GM23248 (cell line): ENCODE measurements around the gene WWOX. TPM values are rescaled to one million over a fixed set of nuclear protein-coding genes. Genes with fewer than 3 reads are reported as not detected.

ENCODE experiments used
- DNase-seq: peaks from one replicate; pipeline ENCODE4 v3.0.0-alpha.2; 2015
- H2AFZ ChIP-seq: fragments of 200-600 bp; sonication (generic); 2 replicates; pipeline ENCODE4 v1.6.1; 2016; ENCODE audit warnings: antibody characterized with exemption
- H3F3A ChIP-seq: fragments of 200-600 bp; sonication (generic); 2 replicates; pipeline ENCODE4 v1.6.1; 2016; ENCODE audit warnings: mild to moderate bottlenecking, antibody characterized with exemption, mixed run types; ENCODE audit not compliant: insufficient read depth
- H3K27ac ChIP-seq: fragments of 200-600 bp; sonication (generic); 2 replicates; pipeline ENCODE4 v1.5.1; 2016; ENCODE audit warnings: mild to moderate bottlenecking
- H3K27me3 ChIP-seq: fragments of 200-600 bp; sonication (generic); replicated peaks from 2 replicates; pipeline ENCODE4 v1.6.1; 2016; ENCODE audit warnings: mild to moderate bottlenecking; ENCODE audit not compliant: insufficient read depth
- H3K36me3 ChIP-seq: fragments of 200-600 bp; sonication (generic); 2 replicates; pipeline ENCODE4 v1.6.1; 2016; ENCODE audit warnings: low read depth, mild to moderate bottlenecking
- H3K4me1 ChIP-seq: fragments of 200-600 bp; sonication (generic); 2 replicates; pipeline ENCODE4 v1.6.1; 2016; ENCODE audit warnings: mild to moderate bottlenecking; ENCODE audit not compliant: insufficient read depth
- H3K4me2 ChIP-seq: fragments of 200-600 bp; sonication (generic); one replicate; pipeline ENCODE4 v1.6.1; 2016; ENCODE audit warnings: mild to moderate bottlenecking; ENCODE audit not compliant: unreplicated experiment
- H3K4me3 ChIP-seq: fragments of 200-600 bp; sonication (generic); 2 replicates; pipeline ENCODE4 v1.5.1; 2016; ENCODE audit warnings: mild to moderate bottlenecking
- H3K79me2 ChIP-seq: fragments of 200-600 bp; sonication (generic); 2 replicates; pipeline ENCODE4 v1.6.1; 2016; ENCODE audit warnings: mild to moderate bottlenecking; ENCODE audit not compliant: insufficient read depth
- H3K9ac ChIP-seq: fragments of 200-600 bp; sonication (generic); 2 replicates; pipeline ENCODE4 v1.6.1; 2016; ENCODE audit warnings: mild to moderate bottlenecking
- H3K9me2 ChIP-seq: fragments of 200-600 bp; sonication (generic); 2 replicates; pipeline ENCODE4 v1.6.1; 2016; ENCODE audit warnings: mixed run types, mild to moderate bottlenecking, moderate library complexity; ENCODE audit not compliant: insufficient read depth
- H3K9me3 ChIP-seq: fragments of 200-600 bp; sonication (generic); one replicate; pipeline ENCODE4 v1.6.1; 2017; ENCODE audit warnings: low read depth
- H4K20me1 ChIP-seq: fragments of 200-600 bp; sonication (generic); 2 replicates; pipeline ENCODE4 v1.6.0; 2016; ENCODE audit not compliant: insufficient read depth
- EZH2 ChIP-seq: fragments of 200-600 bp; sonication (generic); IDR thresholded peaks from 2 replicates; pipeline ENCODE4 v1.6.1; 2018; ENCODE audit warnings: antibody characterized with exemption, mild to moderate bottlenecking; ENCODE audit not compliant: insufficient read depth, poor library complexity, severe bottlenecking
- EZH2phosphoT487 ChIP-seq: fragments of 200-600 bp; sonication (generic); IDR thresholded peaks from 2 replicates; pipeline ENCODE4 v1.6.1; 2018; ENCODE audit warnings: antibody characterized with exemption, moderate library complexity, mild to moderate bottlenecking, low read depth; ENCODE audit not compliant: insufficient read depth
- WGBS, 2 experiments: methylation state at CpG; one replicate each; pipeline ENCODE4 v1.1.6; 2015 to 2017; ENCODE audit warnings: low lambda C conversion rate in 2 of 2, low coverage in 1 of 2; ENCODE audit errors: missing lambda C conversion rate in 2 of 2; 5-methylcytosine and 5-hydroxymethylcytosine counted together
- in situ Hi-C: fragments of 300-500 bp; cut with MboI; formaldehyde crosslinking; loops from 2 replicates; pipeline ENCODE4 v1.15.0; 2020
- polyA plus RNA-seq: library from polyadenylated mRNA; unstranded; fragments of >200 nt; fragmentation: Nextera tagmentation; extraction: Ambion mirVana; gene quantifications from 2 replicates; pipeline ENCODE4 v1.2.1, GENCODE V29; 2016
- total RNA-seq: library from RNA; depleted of rRNA; stranded (reverse); fragments of >200 nt; shearing (Covaris generic); gene quantifications from 2 replicates; pipeline ENCODE4 v1.2.3, GENCODE V29; 2014

Gene WWOX
- total and polyA plus RNA-seq, 2 experiments from 2014 or later = 4.5 to 6.6 TPM

GRCh38 chr16:79192904-79193303, 1093.5 kb downstream of the WWOX start:
- Histone ChIP-seq H3F3A (no peaks in the 10 kb centered on the region), H2AFZ (no peak overlapping the region), H3K27me3 (no peaks in the 10 kb centered on the region), H3K4me3 (no peak overlapping the region), H3K4me1 (no peaks in the 10 kb centered on the region), H3K9me2 (no peaks in the 10 kb centered on the region), H4K20me1 (no peaks in the 10 kb centered on the region), H3K79me2 (no peaks in the 10 kb centered on the region), H3K9me3 (no peaks in the 10 kb centered on the region), H3K9ac (no peak overlapping the region), H3K4me2 (no peak overlapping the region), H3K36me3 (no peaks in the 10 kb centered on the region), H3K27ac (no peak overlapping the region)
- WGBS, 2 experiments = 7 to 14% methylated on average over 2 of the region's 2 CpGs
- in situ Hi-C loops = no loop called here
- TF ChIP-seq EZH2 (no peak), EZH2phosphoT487 (no peak)
- DNase-seq = no peak

- no peak overlapping the region for H2AFZ ChIP-seq
- H3K4me3 ChIP-seq = no peak overlapping the region
- H3K79me2 ChIP-seq = no peaks in the 10 kb centered on the region
- DNase-seq = no peak
- H3K27me3 ChIP-seq = no peaks in the 10 kb centered on the region
- no peaks in the 10 kb centered on the region for H3K9me3 ChIP-seq
- no peak overlapping the region for H3K27ac ChIP-seq
- H3K36me3 ChIP-seq = no peaks in the 10 kb centered on the region
- no peaks in the 10 kb centered on the region for H4K20me1 ChIP-seq
- TF ChIP-seq EZH2phosphoT487 (no peak), EZH2 (no peak)
- H3K4me1 ChIP-seq = no peaks in the 10 kb centered on the region
- no peaks in the 10 kb centered on the region for H3K9me2 ChIP-seq
- H3K4me2 ChIP-seq = no peak overlapping the region
- WGBS, 2 experiments = 52 to 58% methylated on average over 8 of the region's 8 CpGs
- H3K9ac ChIP-seq = no peak overlapping the region
- in situ Hi-C loops = no loop called here
- no peaks in the 10 kb centered on the region for H3F3A ChIP-seq
Measured at GRCh38 chr16:79194291-79194690, 1094.8 kb downstream of the WWOX start.

- Histone ChIP-seq H3K9me3 (no peaks in the 10 kb centered on the region), H3K79me2 (no peaks in the 10 kb centered on the region), H3K4me2 (no peak overlapping the region), H3K27me3 (no peaks in the 10 kb centered on the region), H3K4me3 (no peak overlapping the region), H3F3A (no peaks in the 10 kb centered on the region), H3K4me1 (no peaks in the 10 kb centered on the region), H3K36me3 (no peaks in the 10 kb centered on the region), H3K27ac (no peak overlapping the region), H2AFZ (no peak overlapping the region), H3K9me2 (no peaks in the 10 kb centered on the region), H3K9ac (no peak overlapping the region), H4K20me1 (no peaks in the 10 kb centered on the region)
- 34 to 45% methylated on average over 4 of the region's 4 CpGs for WGBS, 2 experiments
- in situ Hi-C loops = no loop called here
- no peak for DNase-seq
- TF ChIP-seq EZH2phosphoT487 (no peak), EZH2 (no peak)
Measured at GRCh38 chr16:79195938-79196337, 1096.5 kb downstream of the WWOX start.

GRCh38 chr16:79201436-79201835, 1102.0 kb downstream of the WWOX start:
- no peak for DNase-seq
- Histone ChIP-seq H3K36me3 (no peaks in the 10 kb centered on the region), H3K4me2 (no peak overlapping the region), H3K27ac (no peak overlapping the region), H3K9me3 (no peaks in the 10 kb centered on the region), H3K4me1 (no peaks in the 10 kb centered on the region), H3K27me3 (no peaks in the 10 kb centered on the region), H3K9me2 (no peaks in the 10 kb centered on the region), H2AFZ (no peak overlapping the region), H4K20me1 (no peaks in the 10 kb centered on the region), H3K4me3 (no peak overlapping the region), H3F3A (no peaks in the 10 kb centered on the region), H3K9ac (no peak overlapping the region), H3K79me2 (no peaks in the 10 kb centered on the region)
- in situ Hi-C loops = no loop called here
- TF ChIP-seq EZH2phosphoT487 (no peak), EZH2 (no peak)
- WGBS, 2 experiments = 46 to 53% methylated on average over 5 of the region's 5 CpGs

GRCh38 chr16:79202977-79203376, 1103.5 kb downstream of the WWOX start:
- 53 to 59% methylated on average over 8 of the region's 8 CpGs for WGBS, 2 experiments
- no peaks in the 10 kb centered on the region for H3K9me2 ChIP-seq
- H3F3A ChIP-seq = no peaks in the 10 kb centered on the region
- no peak overlapping the region for H2AFZ ChIP-seq
- no peak overlapping the region for H3K4me3 ChIP-seq
- no peaks in the 10 kb centered on the region for H3K4me1 ChIP-seq
- no peak for DNase-seq
- no peaks in the 10 kb centered on the region for H3K9me3 ChIP-seq
- TF ChIP-seq EZH2phosphoT487 = no peak
- TF ChIP-seq EZH2 = no peak
- no peaks in the 10 kb centered on the region for H3K27me3 ChIP-seq
- H4K20me1 ChIP-seq = no peaks in the 10 kb centered on the region
- no peak overlapping the region for H3K4me2 ChIP-seq
- H3K36me3 ChIP-seq = no peaks in the 10 kb centered on the region
- no peak overlapping the region for H3K27ac ChIP-seq
- H3K79me2 ChIP-seq = no peaks in the 10 kb centered on the region
- no peak overlapping the region for H3K9ac ChIP-seq
- in situ Hi-C loops = no loop called here
